GM19467 (cell line): ENCODE results near the gene TJP2.
"Not testable (repeated sequence)": the region's sequence is repeated elsewhere in the genome, so short reads cannot be mapped to it uniquely, and the experiment has no call there.

ENCODE experiments used
- ATAC-seq: cut with Tn5 transposase; IDR thresholded peaks from one replicate; pipeline ENCODE4 v1.9.1; 2021; ENCODE audit warnings: mild to moderate bottlenecking, moderate library complexity; ENCODE audit not compliant: unreplicated experiment

TJP2 gene

GRCh38 chr9:69276775-69277174 is 102.7 kb downstream of the TJP2 start:
- no peak for ATAC-seq

- ATAC-seq, result no peak
Observed at GRCh38 chr9:69279084-69279731, 105.1 kb downstream of the TJP2 start.

GRCh38 chr9:69279733-69280132 is 105.7 kb downstream of the TJP2 start:
- no peak for ATAC-seq

- no peak for ATAC-seq
Observed at GRCh38 chr9:69283003-69283402, 108.9 kb downstream of the TJP2 start.

DNA sequence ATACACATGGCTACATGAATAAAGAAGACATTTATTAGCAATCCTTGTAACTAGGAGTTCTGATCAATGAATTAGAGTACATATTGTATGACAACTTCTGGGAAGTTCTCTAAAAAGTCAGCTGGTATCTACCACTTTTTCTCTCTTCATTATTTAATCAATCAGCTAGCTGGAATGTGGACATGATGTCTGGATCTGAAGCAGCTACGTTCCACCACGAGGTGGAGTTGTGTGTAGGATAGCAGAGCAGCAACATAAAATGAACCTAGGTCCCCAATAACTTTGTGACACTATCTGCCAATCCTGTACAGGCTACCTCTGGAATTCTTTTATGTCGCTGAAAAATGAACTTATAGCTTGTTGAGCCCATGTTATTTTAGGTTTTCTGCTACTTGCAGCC is 118.0 kb downstream of the TJP2 start:
- no peak for ATAC-seq

DNA sequence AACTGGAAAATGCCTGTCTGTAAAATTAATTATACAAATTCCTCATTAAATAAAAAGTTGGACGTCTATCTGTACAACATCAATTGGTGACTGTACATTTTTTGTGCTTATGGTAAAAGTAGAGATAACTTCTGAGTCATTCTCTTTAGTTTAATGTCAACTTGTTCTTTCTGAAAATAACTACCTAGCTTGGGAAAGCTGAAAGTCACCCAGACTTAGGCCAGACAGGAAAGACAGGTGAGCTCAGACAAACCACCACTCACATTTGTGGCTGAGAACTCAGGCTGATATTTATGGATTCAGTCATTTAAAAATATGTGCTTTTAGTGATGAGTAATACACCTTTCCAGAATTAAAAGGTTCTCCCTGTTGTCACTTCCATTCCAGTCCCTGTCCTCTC is 119.1 kb downstream of the TJP2 start:
- no peak for ATAC-seq

GRCh38 chr9:69295872-69296552 is 121.9 kb downstream of the TJP2 start:
- no peak for ATAC-seq

- no peak for ATAC-seq
Observed at GRCh38 chr9:69297300-69297980, 123.4 kb downstream of the TJP2 start.

DNA sequence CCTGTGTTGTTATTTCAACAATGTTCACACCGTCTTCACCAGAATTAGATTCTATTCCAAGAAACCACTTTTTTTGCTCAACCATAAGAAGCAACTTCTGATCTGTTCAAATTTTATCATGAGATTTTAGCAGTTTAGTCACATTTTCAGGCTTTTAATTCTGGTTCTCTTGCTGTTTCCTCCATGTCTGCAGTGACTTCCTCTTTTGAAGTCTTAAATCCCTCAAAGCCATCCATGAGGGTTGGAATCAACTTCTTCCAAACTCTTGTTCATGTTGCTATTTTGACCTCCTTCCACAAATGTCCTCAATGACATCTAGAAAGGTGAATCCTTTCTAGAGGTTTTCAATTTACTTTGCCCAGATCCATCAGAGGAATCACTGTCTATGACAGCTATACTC is 125.2 kb downstream of the TJP2 start:
- no peak for ATAC-seq

DNA sequence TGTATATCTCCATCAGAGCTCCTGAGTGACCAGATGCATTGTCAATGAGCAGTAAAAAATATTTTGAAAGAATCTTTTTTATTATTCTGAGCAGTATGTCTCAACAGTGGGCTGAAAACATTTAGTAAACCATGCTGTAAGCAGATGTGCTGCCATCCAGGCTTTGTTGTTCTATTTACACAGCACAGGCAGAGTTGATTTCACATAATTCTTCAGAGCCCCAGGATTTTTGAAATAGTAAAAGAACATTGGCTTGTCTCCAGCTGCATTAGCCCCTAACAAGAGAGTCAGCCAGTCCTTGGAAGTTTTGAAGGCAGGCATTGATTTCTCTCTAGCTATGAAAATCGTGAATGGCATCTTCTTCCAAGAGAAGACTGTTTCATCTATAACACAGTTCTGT is 125.7 kb downstream of the TJP2 start:
- no peak for ATAC-seq

DNA sequence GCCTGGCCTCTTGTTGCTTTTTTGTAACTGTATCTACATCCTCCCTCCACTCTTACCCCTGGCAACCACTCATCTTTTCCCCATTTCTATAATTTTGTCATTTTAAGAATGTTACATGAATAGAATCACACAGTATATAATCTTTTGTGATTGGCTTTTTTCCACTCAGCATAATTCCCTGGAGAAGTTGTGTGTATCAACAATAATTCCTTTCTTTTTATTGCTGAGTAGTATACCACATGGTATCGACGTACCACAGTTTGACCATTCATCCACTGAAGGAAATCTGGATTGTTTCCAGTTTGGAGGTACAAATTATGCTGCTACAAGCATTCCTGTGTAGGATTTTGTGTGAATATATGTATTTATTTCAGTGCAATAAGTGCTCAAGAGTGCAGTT is 129.3 kb downstream of the TJP2 start:
- no peak for ATAC-seq

DNA sequence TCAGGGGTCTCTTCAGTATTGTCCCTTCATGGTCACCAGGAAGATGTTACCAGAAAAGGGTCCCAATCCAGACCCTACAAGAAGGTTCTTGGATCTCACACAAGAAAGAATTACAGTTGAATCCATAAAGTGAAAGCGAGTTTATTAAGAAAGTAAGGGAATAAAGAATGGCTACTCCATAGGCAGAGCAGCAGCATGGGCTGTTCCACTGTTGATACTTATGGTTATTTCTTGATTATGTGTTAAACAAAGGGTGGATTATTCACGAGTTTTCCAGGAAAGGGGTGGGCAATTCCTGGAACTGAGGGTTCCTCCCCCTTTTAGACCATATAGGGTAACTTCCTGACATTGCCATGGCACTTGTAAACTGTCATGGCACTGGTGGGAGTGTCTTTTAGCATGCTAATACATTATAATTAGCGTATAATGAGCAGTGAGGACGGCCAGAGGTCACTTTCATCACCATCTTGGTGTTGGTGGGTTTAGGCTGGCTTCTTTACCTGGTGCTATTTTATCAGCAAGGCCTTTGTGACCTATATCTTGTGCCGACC is 132.9 kb downstream of the TJP2 start:
- not testable (repeated sequence) for ATAC-seq

- ATAC-seq, result no peak
Observed at GRCh38 chr9:69307446-69308205, 133.5 kb downstream of the TJP2 start.

- no peak for ATAC-seq
Observed at GRCh38 chr9:69308206-69308931, 134.3 kb downstream of the TJP2 start.

GRCh38 chr9:69313175-69313574 is 139.1 kb downstream of the TJP2 start:
- no peak for ATAC-seq

DNA sequence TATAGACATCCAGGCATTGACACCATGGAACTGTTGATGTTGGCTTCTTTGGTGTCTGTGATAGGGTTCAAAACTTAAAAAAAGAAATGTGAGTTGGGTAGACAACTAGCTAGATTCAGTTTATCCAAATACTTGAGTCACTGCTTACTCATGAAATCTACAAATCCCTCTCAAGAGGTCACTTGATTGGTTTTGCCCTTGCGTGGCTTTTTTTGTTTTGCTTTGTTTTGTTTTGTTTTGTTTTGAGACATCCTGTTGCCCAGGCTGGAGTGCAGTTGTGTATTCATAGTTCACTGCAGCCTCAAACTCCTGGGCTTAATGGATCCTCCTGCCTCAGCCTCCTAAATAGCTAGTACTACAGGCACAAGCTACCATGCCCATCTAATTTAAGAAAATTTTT is 140.5 kb downstream of the TJP2 start:
- ATAC-seq, result no peak

DNA sequence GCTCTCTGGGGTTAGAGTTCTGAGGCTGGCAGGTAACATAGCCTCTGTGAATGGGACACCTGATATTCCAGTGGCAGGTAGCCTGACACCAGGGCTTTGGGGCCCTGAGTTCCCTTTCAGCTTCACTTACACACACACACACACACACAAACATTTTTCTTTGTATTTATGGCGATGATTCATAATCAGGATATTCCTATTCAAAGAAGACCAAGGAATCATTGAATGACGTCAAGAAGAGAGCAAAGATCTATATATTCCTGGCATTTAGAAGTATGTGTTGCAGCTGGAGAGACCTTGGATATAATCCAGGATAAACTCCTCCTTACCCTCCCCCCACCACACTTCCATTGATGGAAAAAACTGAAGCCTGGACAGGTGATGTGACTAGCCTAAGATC is 143.0 kb downstream of the TJP2 start:
- no peak for ATAC-seq

DNA sequence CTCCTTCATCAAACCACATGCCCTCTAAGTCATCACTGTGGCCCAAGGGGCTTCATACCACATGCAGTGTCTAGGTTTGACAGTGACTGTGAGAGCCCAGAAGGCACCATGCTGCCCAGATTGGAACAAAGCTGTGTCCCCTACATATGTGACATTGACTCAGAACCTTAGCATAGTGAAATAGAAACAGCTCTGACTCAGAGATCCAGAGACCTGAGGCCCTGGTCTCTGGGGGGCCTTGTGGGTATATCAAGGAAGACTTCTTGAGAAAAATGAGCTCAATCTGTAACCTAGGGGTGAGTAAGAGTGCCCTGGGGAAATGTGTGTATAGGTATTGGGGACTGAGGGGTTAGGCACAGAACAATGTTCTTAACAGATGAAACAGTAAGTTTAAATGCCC is 143.8 kb downstream of the TJP2 start:
- ATAC-seq, result peak; percentile 63

GRCh38 chr9:69319324-69320025 is 145.4 kb downstream of the TJP2 start:
- ATAC-seq, result no peak

GRCh38 chr9:69322256-69322655 is 148.2 kb downstream of the TJP2 start:
- no peak for ATAC-seq
